Breast epithelium (tissue), 4 donors: Measurements from ENCODE around the gene PCBP3. TPM values are rescaled to one million over a fixed set of nuclear protein-coding genes. Genes with fewer than 3 reads are reported as not detected.
"Not testable (repeated sequence)": the region's sequence is repeated elsewhere in the genome, so short reads cannot be mapped to it uniquely, and the experiment has no call there.

Experiments
- DNase-seq, 2 donors: peaks; one replicate each; pipeline ENCODE4 v3.0.0-alpha.2; 2019; ENCODE audit warnings: low spot score in 2 of 2
- H3K27ac ChIP-seq, 2 donors: fragments of 200-600 bp; sonication (generic) in 1 of 2; one replicate each; pipeline ENCODE4 v1.5.1; 2016 to 2019; ENCODE audit warnings: mild to moderate bottlenecking in 1 of 2
- H3K27me3 ChIP-seq, 2 donors: fragments of 200-600 bp; sonication (generic) in 1 of 2; one replicate each; pipeline versions ENCODE4 v1.5.1 to v1.6.0; 2017 to 2019; ENCODE audit warnings: control low read depth in 1 of 2, mild to moderate bottlenecking in 1 of 2
- H3K36me3 ChIP-seq: fragments of 200-600 bp; one replicate; pipeline ENCODE4 v1.5.1; 2019
- H3K4me1 ChIP-seq, 2 donors: fragments of 200-600 bp; sonication (generic); one replicate each; pipeline ENCODE4 v1.5.1; 2016 to 2019; ENCODE audit warnings: control low read depth in 1 of 2
- H3K4me3 ChIP-seq, 3 donors: fragments of 200-600 bp; sonication (generic); 1 replicate in 2 of 3; 2 replicates in 1 of 3; pipeline ENCODE4 v1.5.1; 2016 to 2019; ENCODE audit warnings: mild to moderate bottlenecking in 3 of 3, moderate library complexity in 2 of 3
- H3K9me3 ChIP-seq, 2 donors: fragments of 200-600 bp; sonication (generic) in 1 of 2; one replicate each; pipeline ENCODE4 v1.5.1; 2016 to 2019; ENCODE audit warnings: control low read depth in 1 of 2
- CTCF ChIP-seq, 3 donors: fragments of 450-650 bp; IDR thresholded peaks; one replicate each; pipeline ENCODE4 v1.5.1; 2016 to 2017; ENCODE audit warnings: antibody characterized with exemption in 3 of 3, mild to moderate bottlenecking in 3 of 3, moderate library complexity in 3 of 3
- POLR2A ChIP-seq: fragments of 450-650 bp; IDR thresholded peaks from one replicate; pipeline ENCODE4 v1.6.1; 2016; ENCODE audit warnings: antibody characterized with exemption, mild to moderate bottlenecking, moderate library complexity
- POLR2AphosphoS5 ChIP-seq, 3 donors: sonication (generic); formaldehyde crosslinking; IDR thresholded peaks; one replicate each; pipeline ENCODE4 v1.6.1; 2017; ENCODE audit warnings: antibody characterized with exemption in 3 of 3
- intact Hi-C: fragments of 100-400 bp; cut with DNase I; formaldehyde crosslinking; loops from one replicate; pipeline ENCODE4 v1.15.1; 2023; ENCODE audit warnings: low total_unique reads
- total RNA-seq, 3 donors: library from RNA; depleted of rRNA; stranded (reverse); fragments of >200 nt; gene quantifications; one replicate each; pipeline ENCODE4 v1.1.0, GENCODE V29; 2016

PCBP3 gene
- total RNA-seq, 3 donors from 2014 or later = 3.4 to 13.8 (median 4.6) TPM

DNA sequence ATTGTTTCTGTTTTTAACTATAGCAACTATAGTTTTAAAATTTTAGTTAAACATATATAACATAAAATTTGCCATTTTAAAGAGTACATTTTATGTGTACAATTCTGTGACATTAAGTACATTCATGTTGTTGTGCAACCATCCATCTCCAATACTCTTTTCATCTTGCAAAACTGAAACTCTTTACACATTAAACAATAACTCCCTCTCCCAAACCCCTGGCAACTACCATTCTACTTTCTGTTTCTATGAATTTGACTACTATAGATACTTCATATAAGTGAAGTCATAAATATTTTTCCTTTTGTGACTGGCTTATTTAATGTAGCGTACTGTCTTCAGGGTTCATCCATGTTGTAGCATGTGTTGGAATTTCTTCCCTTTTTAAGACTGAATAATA lies 25.9 kb downstream of the PCBP3 start:
- Histone ChIP-seq H3K36me3 (no peaks in the 10 kb centered on the region), H3K9me3 (peaks cover 0 to 14% of the 10 kb centered on the region in 2 donors), H3K27ac (no peak overlapping the region), H3K4me1 (no peaks in the 10 kb centered on the region), H3K4me3 (no peak overlapping the region), H3K27me3 (no peaks in the 10 kb centered on the region)
- intact Hi-C loops = no loop called here
- TF ChIP-seq CTCF (IDR thresholded peaks at IDR 0.05) (no peak), POLR2AphosphoS5 (IDR thresholded peaks at IDR 0.05) (no peak), POLR2A (no peak)
- DNase-seq = no peak

GRCh38 chr21:45670731-45671130 lies 27.2 kb downstream of the PCBP3 start:
- H3K4me3 ChIP-seq = no peak overlapping the region
- H3K4me1 ChIP-seq = no peaks in the 10 kb centered on the region
- DNase-seq = no peak
- H3K9me3 ChIP-seq = peaks cover 0 to 14% of the 10 kb centered on the region in 2 donors
- no peaks in the 10 kb centered on the region for H3K27me3 ChIP-seq
- no peaks in the 10 kb centered on the region for H3K36me3 ChIP-seq
- TF ChIP-seq POLR2AphosphoS5 (IDR thresholded peaks at IDR 0.05) (no peak), CTCF (IDR thresholded peaks at IDR 0.05) (no peak), POLR2A (no peak)
- intact Hi-C loops = no loop called here
- H3K27ac ChIP-seq = no peak overlapping the region

DNA sequence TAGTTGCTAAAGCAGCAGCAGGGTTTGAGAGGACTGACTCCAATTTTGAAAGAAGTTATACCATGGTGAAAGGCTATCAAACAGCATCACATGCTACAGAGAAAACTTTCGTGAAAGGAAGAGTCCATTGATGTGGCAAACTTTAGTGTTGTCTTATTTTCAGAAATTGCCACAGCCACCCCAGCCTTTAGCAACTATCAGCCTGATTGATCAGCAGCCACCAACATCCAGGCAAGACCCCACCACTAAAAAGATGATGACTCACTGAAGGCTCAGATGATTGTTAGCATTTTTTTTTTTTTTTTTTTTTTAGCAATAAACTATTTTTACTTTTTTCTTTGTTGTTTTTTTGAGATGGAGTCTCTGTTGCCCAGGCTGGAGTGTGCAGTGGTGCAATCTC lies 35.3 kb downstream of the PCBP3 start:
- H3K4me1 ChIP-seq, DNase-seq, H3K9me3 ChIP-seq, H3K36me3 ChIP-seq, H3K4me3 ChIP-seq, intact Hi-C loops, H3K27ac ChIP-seq: not testable (repeated sequence)
- peaks cover 0 to 13% of the 10 kb centered on the region in 2 donors for H3K27me3 ChIP-seq

GRCh38 chr21:45680215-45680614 lies 36.7 kb downstream of the PCBP3 start:
- Histone ChIP-seq H3K27ac (no peak overlapping the region), H3K27me3 (peaks cover 0 to 13% of the 10 kb centered on the region in 2 donors), H3K9me3 (no peaks in the 10 kb centered on the region), H3K4me1 (no peaks in the 10 kb centered on the region), H3K36me3 (no peaks in the 10 kb centered on the region), H3K4me3 (no peak overlapping the region)
- intact Hi-C loops = no loop called here
- no peak for DNase-seq
- TF ChIP-seq CTCF (IDR thresholded peaks at IDR 0.05) (no peak), POLR2A (no peak), POLR2AphosphoS5 (IDR thresholded peaks at IDR 0.05) (no peak)

- TF ChIP-seq POLR2A (no peak), CTCF (IDR thresholded peaks at IDR 0.05) (no peak), POLR2AphosphoS5 (IDR thresholded peaks at IDR 0.05) (no peak)
- H3K27me3 ChIP-seq = no peaks in the 10 kb centered on the region
- no peak overlapping the region for H3K27ac ChIP-seq
- H3K36me3 ChIP-seq = no peaks in the 10 kb centered on the region
- H3K4me3 ChIP-seq = no peak overlapping the region
- H3K9me3 ChIP-seq = peaks cover 0 to 5% of the 10 kb centered on the region in 2 donors
- no peak for DNase-seq
- intact Hi-C loops = no loop called here
- no peaks in the 10 kb centered on the region for H3K4me1 ChIP-seq
These were observed 51.6 kb downstream of the PCBP3 start for GRCh38 chr21:45695086-45695485.
